Measurements from ENCODE around the gene CNOT6.

Gene CNOT6

DNA sequence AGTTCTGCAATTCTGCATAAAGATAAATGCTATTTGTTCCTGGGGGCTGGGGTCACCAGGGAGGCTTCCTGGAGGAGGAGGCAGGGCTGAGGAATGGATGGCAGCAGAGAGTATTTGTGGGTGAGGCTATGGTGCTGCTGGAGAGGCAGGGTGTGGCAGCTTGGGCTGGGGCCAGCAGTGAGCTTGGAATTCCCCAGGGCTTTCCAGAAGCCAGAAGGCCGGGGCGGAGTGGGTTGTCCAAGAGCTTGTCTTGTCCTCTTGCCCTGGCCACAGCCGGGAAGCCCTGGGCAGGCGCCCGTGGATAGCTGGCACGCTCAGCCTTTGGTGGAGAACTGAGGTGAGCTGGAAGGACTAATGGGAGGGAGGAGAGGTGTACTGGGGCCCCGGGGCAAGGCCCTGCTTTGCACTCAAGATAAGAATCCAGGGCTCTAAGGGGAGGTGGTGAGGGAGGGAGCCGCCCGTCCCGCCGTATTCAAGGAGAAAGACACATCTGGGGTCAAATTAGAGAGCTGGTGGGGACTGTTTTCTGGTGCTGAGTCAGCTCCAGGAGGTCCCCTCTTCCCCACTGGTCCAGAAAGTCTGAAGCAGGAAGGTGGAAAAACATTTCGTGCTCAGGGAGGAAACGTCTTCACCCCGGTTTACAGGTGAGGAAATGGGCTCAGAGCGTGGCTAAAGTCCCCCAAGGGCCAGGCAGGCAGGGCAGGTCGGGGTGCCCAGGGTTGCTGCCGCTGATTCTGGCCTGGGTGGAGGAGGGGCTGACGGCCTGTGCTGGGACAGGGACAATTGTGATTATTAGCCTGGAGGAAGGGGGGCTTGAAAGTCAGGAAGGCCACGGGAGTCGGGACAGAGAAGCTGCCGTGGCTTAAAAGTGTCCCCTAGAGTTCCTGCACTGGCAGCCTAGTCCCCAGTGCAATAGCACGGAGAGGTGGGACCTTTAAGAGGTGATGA, 26.9 kb upstream of the CNOT6 start:
- Histone ChIP-seq H3K9me3 (ENCODE audit: insufficient read depth, low read length) (no peaks in the 10 kb centered on the region), H3K4me3 (ENCODE audit: insufficient read depth, low read length, poor library complexity, severe bottlenecking) (no peak overlapping the region), H3F3A (ENCODE audit: insufficient read depth) (no peaks in the 10 kb centered on the region), H3K27ac (ENCODE audit: low read depth, low read length) (no peak overlapping the region), H3K79me2 (ENCODE audit: insufficient read depth, low read length) (no peaks in the 10 kb centered on the region), H3K4me2 (ENCODE audit: low read depth, low read length, poor library complexity, severe bottlenecking) (no peak overlapping the region), H3K27me3 (ENCODE audit: low read length) (no peaks in the 10 kb centered on the region), H2AFZ (ENCODE audit: low read depth, low read length, severe bottlenecking) (no peak overlapping the region), H4K20me1 (ENCODE audit: low read depth, low read length) (no peaks in the 10 kb centered on the region), H3K9me2 (replicated peaks; ENCODE audit: insufficient read depth, low read length) (no peaks in the 10 kb centered on the region), H3K36me3 (ENCODE audit: low read length) (no peaks in the 10 kb centered on the region), H3K9ac (ENCODE audit: low read length) (no peak overlapping the region)
- TF ChIP-seq EZH2phosphoT487 (conservative IDR thresholded peaks at IDR 0.05; ENCODE audit: low read length): no peak
- TF ChIP-seq, protein P1, sequence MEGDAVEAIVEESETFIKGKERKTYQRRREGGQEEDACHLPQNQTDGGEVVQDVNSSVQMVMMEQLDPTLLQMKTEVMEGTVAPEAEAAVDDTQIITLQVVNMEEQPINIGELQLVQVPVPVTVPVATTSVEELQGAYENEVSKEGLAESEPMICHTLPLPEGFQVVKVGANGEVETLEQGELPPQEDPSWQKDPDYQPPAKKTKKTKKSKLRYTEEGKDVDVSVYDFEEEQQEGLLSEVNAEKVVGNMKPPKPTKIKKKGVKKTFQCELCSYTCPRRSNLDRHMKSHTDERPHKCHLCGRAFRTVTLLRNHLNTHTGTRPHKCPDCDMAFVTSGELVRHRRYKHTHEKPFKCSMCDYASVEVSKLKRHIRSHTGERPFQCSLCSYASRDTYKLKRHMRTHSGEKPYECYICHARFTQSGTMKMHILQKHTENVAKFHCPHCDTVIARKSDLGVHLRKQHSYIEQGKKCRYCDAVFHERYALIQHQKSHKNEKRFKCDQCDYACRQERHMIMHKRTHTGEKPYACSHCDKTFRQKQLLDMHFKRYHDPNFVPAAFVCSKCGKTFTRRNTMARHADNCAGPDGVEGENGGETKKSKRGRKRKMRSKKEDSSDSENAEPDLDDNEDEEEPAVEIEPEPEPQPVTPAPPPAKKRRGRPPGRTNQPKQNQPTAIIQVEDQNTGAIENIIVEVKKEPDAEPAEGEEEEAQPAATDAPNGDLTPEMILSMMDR (IDR thresholded peaks at IDR 0.05; ENCODE audit: insufficient read depth, low read length, poor library complexity, severe bottlenecking): no peak

DNA sequence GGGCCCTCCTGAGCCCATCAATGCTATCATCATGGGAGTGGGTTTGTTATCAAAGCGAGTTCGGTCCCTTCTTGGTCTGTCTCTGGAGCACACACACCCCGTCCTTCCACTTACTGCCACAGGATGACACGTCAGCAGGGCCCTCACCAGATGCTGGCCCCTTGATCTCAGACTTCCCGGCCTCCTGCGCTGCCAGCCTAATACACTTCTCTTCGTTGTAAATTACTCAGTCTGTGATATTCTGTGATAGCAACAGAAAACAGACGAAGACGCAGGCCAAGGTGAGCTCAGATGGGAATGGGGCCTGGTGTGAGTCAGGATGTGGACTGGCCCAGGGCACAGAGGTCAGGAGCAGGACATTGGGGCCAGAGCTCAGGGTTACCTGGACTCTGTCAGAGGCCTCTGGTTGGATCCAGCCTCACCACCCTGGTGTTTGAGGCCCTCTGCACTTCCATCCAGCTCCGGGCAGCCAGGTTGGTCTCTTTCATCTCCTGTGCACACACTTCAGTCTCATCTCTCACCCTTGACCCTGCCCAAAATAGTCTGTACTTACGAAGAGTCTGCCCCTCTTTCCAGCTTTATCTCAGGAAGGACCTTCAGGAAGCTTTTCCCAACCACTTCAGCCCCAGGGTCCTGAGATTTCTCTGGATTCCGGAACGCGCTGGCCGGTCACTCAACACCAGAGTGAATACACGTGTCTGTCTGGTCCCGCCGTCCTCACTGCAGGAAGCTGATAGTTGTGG, 26.0 kb upstream of the CNOT6 start:
- Histone ChIP-seq H3K9me2 (replicated peaks; ENCODE audit: insufficient read depth, low read length) (no peaks in the 10 kb centered on the region), H3K9ac (ENCODE audit: low read length) (no peak overlapping the region), H3F3A (ENCODE audit: insufficient read depth) (no peaks in the 10 kb centered on the region), H4K20me1 (ENCODE audit: low read depth, low read length) (no peaks in the 10 kb centered on the region), H3K4me2 (ENCODE audit: low read depth, low read length, poor library complexity, severe bottlenecking) (no peak overlapping the region), H2AFZ (ENCODE audit: low read depth, low read length, severe bottlenecking) (no peak overlapping the region), H3K9me3 (ENCODE audit: insufficient read depth, low read length) (no peaks in the 10 kb centered on the region), H3K27me3 (ENCODE audit: low read length) (no peaks in the 10 kb centered on the region), H3K27ac (ENCODE audit: low read depth, low read length) (no peak overlapping the region), H3K79me2 (ENCODE audit: insufficient read depth, low read length) (no peaks in the 10 kb centered on the region), H3K4me3 (ENCODE audit: insufficient read depth, low read length, poor library complexity, severe bottlenecking) (no peak overlapping the region), H3K36me3 (ENCODE audit: low read length) (no peaks in the 10 kb centered on the region)
- TF ChIP-seq EZH2phosphoT487 (conservative IDR thresholded peaks at IDR 0.05; ENCODE audit: low read length): no peak
- TF ChIP-seq, protein P1 (IDR thresholded peaks at IDR 0.05; ENCODE audit: insufficient read depth, low read length, poor library complexity, severe bottlenecking): no peak

GRCh38 chr5:180468732-180469585, 25.2 kb upstream of the CNOT6 start:
- H3K36me3 ChIP-seq (ENCODE audit: low read length): no peaks in the 10 kb centered on the region
- no peaks in the 10 kb centered on the region for H3K79me2 ChIP-seq (ENCODE audit: insufficient read depth, low read length)
- no peaks in the 10 kb centered on the region for H4K20me1 ChIP-seq (ENCODE audit: low read depth, low read length)
- TF ChIP-seq EZH2phosphoT487 (conservative IDR thresholded peaks at IDR 0.05; ENCODE audit: low read length): no peak
- TF ChIP-seq, protein P1 (IDR thresholded peaks at IDR 0.05; ENCODE audit: insufficient read depth, low read length, poor library complexity, severe bottlenecking): no peak
- H3K27me3 ChIP-seq (ENCODE audit: low read length): no peaks in the 10 kb centered on the region
- H3K9ac ChIP-seq (ENCODE audit: low read length): no peak overlapping the region
- no peak overlapping the region for H3K27ac ChIP-seq (ENCODE audit: low read depth, low read length)
- no peaks in the 10 kb centered on the region for H3F3A ChIP-seq (ENCODE audit: insufficient read depth)
- H3K9me3 ChIP-seq (ENCODE audit: insufficient read depth, low read length): no peaks in the 10 kb centered on the region
- H3K4me3 ChIP-seq (ENCODE audit: insufficient read depth, low read length, poor library complexity, severe bottlenecking): no peak overlapping the region
- H3K9me2 ChIP-seq (replicated peaks; ENCODE audit: insufficient read depth, low read length): no peaks in the 10 kb centered on the region
- no peak overlapping the region for H2AFZ ChIP-seq (ENCODE audit: low read depth, low read length, severe bottlenecking)
- H3K4me2 ChIP-seq (ENCODE audit: low read depth, low read length, poor library complexity, severe bottlenecking): no peak overlapping the region
